ENCODE data around the gene SCN7A.
A peak's percentile ranks its signal among the peaks of the same experiment; 100 is the strongest.
"Not testable (repeated sequence)": the region's sequence is repeated elsewhere in the genome, so short reads cannot be mapped to it uniquely, and the experiment has no call there.

Gene SCN7A

DNA sequence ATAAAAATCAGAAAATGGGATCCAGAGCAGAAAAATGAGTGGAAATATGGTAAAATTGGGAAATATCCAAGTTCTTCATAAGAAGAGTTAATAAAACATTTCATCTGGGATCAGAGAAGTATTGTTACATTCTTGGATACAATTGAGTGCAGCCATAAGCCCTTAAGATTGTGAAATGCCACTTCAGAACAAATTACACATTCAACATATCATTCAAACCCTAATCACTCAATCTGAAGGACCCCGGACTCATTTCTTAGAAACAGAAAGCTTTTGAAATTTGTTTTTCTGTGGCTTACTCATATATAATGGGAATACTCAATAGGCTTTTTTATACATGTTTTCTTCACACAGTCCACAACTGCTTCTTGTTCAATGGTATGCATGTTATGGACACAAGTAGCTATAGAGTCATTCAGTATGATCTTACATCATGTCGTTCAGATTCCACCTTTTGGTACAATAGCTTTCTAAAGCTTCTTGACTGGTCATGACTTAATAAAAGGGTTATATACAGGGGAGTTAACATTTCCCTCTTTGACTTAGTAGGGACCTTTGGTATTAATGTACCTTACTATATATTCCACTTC lies 39.9 kb downstream of the SCN7A start:
- DNase-seq (ENCODE audit: low spot score) = no peak

DNA sequence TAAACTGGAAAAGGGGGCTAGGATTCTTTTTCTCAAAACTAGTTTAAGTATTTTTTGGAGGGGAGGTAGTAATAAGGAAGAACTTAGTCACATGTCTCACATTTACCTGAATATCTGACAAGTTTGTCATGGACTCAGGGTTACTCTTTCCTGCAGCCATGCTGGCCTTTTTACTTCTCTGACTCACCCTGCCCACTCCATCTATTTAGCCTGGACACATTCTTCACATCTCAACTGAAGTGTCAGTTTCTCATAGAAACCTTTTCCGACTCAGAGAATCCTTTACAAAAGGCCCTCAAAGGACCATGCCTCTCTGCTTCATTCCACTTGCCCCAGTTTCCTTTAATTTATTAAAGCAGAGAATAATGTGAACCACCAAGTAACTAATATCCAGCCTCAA lies 42.6 kb downstream of the SCN7A start:
- DNase-seq (ENCODE audit: low spot score) = no peak

DNA sequence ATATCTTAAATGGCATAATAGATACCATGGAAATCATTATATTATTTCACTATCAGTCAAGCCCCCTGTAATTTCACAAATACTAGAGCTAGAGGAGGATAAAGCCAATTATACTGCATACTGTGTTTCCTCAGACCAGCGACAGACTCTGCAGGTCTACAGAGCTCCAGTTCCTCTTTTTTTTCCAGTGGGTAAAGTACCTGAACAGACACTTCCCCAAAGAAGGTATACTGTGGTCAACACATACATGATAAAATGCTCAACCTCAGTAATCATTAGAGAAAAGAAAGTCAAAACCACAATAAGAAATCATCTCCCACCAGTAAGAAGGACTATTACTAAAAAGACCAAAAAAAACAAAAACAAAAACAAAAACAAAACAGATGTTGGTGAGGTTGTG lies 44.6 kb downstream of the SCN7A start:
- DNase-seq (ENCODE audit: low spot score) = no peak

DNA sequence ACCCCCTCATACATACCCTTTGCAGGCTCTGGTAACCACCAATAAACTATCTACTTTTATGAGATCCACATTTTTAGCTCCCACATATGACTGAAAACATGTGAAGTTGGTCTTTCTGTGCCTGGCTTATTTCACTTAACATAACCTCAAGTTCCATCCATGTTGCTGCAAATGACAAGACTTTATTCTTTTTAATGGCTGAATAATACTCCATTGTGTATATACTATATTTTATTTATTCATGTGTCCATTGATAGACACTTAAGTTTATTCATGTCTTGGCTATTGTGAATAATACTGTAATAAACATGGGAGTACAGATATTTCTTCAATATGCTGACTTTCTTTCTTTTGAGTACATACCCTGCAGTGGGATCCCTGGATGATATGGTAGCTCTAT lies 45.9 kb downstream of the SCN7A start:
- no peak for DNase-seq (ENCODE audit: low spot score)

DNA sequence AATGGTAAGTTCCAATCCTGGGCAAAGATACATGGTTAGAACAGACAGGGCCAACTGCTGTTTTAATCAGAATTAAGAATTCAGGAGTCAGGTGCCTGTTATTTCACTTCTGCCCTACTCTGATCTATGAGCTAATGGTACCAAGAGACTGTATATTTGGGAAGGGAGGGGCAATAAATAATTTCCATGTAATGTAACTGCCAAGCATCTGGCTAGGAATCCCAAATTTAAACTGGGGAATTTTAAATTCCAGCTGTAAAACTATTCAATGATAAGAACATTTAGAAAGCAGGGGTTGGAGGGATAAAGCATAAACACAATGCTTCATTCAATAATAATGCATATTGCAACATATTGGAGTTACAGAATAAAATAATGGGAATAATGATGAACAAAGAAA lies 49.7 kb downstream of the SCN7A start:
- DNase-seq (ENCODE audit: low spot score) = no peak

DNA sequence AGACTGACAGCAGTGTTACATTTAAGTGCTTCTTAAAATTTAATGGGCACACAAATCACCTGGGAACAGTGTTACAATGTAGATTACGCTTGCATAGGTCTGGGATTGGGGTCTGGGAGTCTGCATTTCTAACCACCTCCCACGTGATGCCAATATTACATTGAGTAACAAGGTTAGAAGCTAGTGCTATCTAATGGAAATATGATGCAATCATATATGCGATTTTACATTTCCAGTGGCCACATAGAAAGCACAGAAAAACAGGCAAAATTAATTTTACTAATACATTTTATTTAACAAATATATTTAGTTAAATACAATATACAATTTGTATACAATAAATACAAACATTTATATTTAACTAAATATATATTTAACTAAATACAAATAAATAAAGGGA lies 53.7 kb downstream of the SCN7A start:
- no peak for DNase-seq (ENCODE audit: low spot score)

DNA sequence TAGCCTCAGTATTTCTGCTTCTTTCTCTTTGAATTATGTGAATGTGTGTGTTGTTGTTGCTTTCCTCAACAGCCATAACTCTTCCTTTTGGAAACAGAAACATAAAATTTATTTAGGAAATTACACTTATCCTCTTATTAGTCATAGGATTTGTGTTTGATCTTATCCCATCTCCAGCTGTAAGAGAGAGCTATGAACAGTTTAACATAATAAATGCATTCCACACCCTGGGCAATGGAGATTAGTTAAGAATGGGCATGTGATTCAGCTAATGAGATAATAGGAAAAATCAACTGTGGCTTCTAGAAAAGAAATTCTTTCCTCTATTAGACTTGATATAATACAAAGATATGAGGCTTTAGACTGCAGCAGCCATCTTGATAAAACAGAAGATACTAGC lies 55.0 kb downstream of the SCN7A start:
- DNase-seq (ENCODE audit: low spot score) = no peak

DNA sequence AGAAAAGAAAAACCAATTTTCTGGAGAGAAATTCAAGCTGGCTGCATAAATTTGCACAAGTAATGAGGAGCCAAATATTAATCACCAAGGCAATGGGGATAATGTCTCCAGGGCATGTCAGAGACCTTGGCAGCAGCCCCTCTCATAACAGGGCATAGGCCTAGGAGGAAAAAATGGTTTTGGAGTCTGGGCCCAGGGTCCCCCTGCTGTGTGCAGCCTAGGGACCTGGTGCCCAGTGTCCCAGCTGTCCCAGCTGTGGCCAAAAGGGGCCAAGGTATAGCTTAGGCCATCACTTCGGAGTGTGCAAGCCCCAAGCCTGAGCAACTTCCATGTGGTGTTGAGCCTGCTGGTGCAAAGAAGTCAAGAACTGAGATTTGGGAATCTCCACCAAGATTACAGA lies 57.1 kb downstream of the SCN7A start:
- no peak for DNase-seq (ENCODE audit: low spot score)

DNA sequence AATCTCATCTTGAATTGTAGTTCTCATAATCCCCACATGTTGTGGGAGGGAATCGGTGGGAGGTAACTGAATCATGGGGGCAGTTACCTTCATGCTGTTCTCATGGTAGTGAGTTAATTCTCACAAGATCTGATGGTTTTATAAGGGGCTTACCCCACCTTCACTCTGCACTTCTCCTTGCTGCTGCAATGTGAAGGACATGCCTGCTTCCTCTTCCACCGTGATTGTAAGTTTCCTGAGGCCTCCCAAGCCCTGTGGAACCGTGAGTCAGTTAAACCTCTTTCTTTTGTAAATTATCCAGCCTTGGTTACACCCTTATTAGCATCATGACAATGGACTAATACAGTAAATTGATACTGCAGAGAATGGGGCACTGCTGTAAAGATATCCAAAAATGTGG lies 57.9 kb downstream of the SCN7A start:
- DNase-seq (ENCODE audit: low spot score) = no peak

DNA sequence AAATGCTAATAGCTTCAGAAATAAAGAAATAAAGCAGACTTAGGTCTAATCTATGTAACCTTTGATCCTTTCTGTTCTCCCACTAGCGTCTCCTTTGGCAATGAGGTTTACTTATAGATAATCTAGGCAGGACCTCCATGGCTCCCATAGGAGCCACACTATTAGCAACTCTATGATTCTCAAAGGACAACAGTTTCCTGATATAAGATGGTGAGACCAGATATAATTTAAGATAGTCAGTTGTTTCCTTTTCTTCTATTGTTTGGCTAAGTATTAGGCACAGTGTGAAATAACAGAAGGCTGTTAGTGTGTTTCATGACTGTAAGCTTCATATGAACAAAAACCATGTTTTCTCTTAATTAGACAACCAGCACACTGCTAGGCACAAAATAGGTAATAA lies 59.6 kb downstream of the SCN7A start:
- DNase-seq (ENCODE audit: low spot score) = no peak

DNA sequence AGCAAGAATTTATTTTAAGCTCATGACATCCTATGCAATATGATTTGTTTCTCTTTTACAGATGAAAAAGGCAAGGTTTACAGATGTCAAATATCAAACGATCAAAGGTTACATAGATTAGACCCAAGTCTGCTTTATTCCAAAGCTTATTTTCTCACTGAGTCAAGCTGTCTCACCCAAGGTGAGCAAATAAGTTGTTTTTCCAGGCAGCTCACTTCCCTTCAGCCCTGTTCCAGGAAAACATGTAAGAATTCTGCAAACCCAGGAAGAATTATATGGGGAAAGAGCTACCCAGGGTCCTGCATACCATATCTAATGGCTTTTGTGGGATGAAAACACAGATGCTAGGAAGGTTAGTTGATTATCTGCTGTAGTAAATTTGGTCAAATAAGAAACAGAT lies 60.6 kb downstream of the SCN7A start:
- DNase-seq (ENCODE audit: low spot score) = no peak

DNA sequence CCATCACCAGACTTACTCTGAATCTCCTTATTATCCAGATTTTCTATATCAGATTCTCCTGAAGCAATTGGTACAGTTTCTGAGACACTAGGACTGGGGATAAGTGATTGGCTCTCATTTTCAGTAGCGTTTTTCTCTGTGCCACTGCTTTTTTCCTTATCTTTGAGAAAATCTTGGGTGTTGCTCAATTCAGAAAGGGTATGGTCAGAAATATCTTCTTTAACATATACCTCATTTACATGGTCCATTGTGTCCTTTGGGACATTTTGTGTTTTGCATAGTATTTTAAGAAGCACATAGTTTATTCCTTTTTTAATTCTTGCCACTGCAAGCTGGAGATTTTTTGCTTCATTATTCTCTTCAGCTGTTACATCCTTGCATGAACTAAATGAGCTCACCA lies 61.7 kb downstream of the SCN7A start:
- DNase-seq (ENCODE audit: low spot score) = no peak

DNA sequence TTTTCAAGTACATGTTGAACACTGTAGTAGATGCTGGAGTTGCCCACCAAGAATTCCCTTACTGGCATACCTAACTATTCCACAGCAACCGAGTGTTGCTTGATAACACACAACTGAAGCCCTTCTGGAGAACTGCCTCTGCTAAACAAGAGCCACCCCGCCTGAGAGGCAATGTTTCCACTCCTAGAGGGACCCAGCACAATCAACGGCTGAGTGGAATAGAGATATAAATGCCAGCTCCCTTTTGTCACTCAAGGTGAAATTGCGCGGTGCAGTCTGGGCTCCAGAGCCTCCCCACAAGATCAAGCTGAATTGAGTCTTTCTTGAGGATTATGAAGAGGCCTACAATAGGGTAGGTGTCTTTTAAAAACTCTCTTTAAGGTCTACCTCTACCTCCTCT lies 69.2 kb downstream of the SCN7A start:
- DNase-seq (ENCODE audit: low spot score) = no peak

DNA sequence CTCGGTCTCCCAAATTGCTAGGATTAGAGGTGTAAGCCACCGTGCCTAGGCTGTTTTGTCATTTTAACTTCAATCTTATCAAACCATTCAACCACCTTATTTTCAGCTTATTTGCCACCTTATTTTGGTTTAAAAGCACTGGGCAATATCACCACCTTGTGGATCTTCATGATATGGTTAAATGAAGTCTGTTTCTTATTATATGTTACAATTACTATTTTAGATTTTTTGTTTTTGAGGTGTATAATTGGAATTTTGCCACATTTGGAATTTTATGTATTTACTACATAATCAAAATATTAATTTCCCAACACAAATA lies 74.5 kb downstream of the SCN7A start:
- DNase-seq (ENCODE audit: low spot score) = peak; percentile 38

DNA sequence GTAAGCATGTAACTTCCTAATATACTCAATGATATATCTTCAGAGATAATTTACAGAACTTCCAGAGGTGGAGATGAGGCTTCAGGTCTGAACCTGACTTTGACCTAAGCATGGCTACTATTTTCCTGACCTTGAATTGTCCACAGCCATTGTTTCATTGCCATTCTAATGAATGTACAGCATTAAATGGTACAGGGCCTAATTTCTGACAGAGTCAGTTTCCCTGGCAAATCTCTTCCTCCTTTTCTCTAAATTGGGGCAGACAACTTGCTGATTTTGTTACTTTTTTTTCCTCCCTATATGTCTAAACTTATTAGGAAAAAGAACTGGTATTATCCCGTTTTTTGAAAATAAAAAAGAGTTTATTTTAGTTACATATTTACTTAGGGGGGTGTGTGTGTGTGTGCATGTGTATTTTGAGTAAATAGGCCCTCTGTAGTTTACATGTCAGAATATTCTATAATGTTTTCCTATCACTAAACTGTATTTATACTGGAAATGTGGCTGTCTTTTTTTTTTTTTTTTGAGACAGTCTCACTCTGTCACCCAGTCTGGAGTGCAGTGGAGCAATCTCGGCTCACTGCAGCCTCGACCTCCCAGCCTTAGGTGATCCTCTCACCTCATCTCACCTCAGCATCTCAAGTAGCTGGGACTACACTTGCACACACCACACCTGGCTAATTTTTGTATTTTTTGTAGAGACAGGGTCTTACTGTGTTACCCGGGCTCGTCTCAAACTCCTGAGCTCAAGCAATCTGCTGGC lies 75.0 kb downstream of the SCN7A start:
- DNase-seq (ENCODE audit: low spot score) = no peak

DNA sequence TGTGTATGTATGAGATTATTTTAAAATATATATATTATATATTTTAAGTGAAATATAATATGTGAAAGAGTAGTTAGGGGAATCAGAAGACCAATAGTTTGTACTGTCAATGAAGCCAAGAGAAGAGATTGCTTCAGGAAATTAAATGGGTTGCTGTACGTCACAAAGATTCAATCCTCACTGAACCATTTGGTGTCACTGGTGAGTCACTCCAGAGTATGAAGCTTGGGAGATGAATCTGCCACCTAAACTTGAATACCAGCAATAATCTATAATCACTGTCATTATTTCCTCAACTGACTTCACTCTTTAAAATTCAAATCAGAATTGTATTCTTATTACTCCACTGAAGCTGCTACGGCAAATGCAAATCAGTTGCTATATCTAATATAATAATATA lies 76.4 kb downstream of the SCN7A start:
- DNase-seq (ENCODE audit: low spot score) = peak; percentile 30

DNA sequence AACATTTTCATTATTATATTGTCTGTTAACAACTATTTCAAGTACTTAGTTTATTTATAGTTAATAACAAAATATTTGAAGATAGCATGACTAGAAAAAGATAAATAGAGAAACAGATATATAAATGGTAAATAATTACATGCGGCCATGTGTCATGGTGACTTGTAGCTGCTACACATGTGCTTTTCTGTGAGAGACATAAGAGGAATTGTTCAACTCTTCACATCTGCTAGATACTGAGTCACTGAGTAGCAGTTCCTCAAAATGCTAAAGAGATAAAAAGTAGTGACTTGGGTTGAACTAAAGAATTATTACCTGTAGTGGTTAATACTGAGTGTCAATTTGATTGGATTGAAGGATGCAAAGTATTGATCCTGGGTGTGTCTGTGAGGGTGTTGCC lies 80.8 kb downstream of the SCN7A start:
- DNase-seq (ENCODE audit: low spot score) = no peak

DNA sequence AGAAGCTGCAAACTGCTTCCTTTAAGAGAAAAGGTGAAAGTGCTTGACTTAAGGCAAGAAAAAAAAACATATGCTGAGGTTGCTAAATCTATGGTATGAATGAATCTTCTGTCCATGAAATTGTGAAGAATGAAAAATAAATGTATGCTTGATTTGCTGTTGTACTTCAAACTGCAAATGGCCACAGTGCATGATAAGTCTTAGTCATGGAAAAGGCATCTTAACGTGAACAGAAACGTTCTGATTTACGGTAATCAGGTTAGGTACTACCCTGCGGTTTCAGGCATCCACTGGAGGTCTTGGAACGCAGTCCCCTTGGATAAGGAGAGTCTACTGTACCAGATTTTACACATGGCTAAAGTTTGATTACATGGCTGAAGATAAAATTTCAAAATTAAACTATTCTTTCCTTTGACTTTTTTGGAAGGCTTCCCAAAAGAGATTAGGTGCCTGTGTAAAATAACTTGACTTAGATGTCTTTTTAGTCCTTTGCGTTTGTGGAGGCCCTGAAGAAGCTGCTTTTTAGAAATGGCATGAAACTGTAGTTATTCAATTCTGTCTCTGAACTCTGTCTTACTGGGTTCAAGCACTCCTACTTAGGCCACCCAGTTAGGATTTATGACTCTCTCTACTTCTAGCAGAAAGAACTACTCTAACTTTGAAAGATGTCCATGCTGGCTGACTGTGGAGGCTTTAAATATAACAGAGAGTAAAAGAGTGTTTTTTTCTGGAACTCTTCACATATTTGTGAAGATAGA lies 82.4 kb downstream of the SCN7A start:
- DNase-seq (ENCODE audit: low spot score) = no peak

DNA sequence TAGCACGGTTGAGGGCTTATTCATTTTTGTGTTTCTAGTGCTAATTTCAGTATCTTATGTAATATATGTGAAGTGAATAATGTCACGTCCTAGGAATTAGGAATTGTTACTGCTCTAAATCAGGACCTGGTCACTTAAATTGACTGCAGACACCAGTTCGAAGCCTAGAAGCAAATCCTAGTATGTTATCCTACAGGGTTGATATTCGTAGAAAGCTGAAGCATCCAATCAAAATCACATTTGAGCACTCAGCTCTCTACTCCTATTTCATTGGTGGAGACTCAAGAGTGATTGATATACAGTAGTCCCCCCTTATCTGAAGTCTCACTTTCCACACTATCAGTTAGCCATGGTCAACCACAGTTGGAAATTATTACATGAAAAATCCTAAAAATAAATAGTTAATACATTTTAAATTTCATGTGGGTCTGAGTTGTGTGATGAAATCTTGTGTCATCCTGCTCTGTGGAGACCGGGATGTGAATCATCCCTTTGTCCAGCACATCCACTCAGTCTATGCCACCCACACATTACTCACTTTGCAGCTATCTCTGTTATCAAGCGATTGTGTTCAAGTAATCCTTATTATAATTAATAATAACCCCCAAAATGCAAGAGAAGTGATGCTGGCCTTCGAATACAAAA lies 83.1 kb downstream of the SCN7A start:
- no peak for DNase-seq (ENCODE audit: low spot score)

DNA sequence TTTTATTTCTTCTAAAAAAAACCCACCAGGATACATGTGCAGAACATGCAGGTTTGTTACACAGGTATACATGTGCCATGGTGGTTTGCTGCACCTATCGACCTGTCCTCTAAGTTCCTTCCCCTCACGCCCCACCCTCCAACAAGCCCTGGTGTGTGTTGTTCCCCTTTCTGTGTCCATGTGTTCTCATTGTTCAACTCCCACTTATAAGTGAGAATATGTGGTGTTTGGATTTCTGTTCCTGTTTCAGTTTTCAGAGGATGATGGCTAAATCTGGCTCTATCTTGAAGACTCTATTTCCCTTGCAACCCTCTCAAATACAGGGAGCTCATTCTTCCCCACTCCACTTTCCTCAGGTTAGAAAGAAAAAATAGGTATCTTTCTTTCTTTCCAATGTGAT lies 86.3 kb downstream of the SCN7A start:
- not testable (repeated sequence) for DNase-seq (ENCODE audit: low spot score)

DNA sequence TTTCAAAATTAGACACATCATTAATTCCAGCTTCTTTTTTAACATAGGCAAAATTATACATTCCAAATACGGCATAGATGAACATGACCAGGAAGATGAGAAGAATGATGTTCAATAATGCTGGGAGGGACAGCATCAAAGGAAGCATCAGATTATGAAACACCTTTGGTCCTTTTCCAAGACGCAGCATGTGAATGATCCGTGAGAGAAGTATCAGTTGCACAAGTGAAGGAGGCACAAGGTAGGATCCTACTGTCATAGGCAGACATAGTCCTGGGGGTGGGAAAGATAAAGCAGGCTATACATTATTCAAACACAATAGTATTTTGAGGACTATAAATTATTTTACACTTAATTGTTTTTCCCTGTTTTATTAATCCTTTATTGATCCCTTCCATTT lies 87.7 kb downstream of the SCN7A start:
- DNase-seq (ENCODE audit: low spot score) = no peak

DNA sequence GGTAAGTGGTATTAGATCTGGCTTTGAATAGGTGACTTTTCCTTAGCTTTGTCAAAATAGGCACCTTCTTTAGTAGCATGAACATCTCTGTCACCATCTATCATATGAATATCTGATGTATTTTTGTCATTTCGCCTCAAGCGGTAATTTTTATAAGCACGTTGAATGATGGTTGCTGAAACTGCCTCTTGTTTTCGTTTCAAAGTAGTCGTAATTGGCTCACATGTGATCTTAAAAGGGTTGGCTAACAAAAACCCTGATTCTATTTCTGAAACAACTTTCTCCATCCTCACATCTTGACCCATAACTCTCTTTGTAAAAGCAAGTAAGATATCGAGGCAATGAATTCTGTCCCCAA lies 88.5 kb downstream of the SCN7A start:
- no peak for DNase-seq (ENCODE audit: low spot score)

Data from pons (tissue), 1 donor.